ENCODE results near the gene ZMAT5.

ZMAT5 gene

DNA sequence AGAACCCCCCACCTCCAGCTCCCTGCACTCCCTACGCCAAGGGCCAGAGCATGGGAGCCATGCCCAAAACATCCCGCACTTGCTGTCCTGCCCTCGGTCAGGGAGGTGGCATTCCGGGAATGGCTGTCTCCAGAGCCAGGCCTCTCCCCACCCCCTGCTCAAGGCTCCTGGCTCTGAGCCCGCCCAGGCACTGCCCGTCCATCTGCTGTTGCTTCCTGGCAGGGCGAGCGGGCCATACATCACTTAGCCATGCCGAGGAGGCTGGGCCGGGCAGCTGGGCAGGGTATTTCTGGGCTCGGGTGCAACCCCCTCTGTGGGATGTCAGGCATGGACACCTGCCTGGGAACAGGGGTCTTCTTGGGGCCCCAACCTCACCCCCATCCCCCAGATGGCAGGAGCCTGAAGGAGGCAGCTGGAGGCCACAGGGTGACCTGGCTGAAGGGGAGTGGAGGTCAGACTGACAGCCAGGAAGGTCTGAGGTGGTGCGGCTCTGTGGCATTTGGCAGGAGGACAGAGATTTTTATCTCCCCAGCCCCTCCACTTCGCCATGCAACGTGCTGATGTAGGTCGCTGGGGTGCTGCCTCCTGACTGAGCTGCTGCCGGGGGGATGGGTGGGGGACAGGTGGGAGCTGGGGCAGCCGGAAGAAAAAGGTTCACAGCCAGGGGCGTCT, 55.7 kb downstream of the ZMAT5 start:
- TF ChIP-seq, protein P1, sequence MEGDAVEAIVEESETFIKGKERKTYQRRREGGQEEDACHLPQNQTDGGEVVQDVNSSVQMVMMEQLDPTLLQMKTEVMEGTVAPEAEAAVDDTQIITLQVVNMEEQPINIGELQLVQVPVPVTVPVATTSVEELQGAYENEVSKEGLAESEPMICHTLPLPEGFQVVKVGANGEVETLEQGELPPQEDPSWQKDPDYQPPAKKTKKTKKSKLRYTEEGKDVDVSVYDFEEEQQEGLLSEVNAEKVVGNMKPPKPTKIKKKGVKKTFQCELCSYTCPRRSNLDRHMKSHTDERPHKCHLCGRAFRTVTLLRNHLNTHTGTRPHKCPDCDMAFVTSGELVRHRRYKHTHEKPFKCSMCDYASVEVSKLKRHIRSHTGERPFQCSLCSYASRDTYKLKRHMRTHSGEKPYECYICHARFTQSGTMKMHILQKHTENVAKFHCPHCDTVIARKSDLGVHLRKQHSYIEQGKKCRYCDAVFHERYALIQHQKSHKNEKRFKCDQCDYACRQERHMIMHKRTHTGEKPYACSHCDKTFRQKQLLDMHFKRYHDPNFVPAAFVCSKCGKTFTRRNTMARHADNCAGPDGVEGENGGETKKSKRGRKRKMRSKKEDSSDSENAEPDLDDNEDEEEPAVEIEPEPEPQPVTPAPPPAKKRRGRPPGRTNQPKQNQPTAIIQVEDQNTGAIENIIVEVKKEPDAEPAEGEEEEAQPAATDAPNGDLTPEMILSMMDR (conservative IDR thresholded peaks at IDR 0.05; ENCODE audit: low read depth, low read length) = no peak
- no peak for DNase-seq (ENCODE audit: low read depth)
- H3K4me3 ChIP-seq (ENCODE audit: low read depth, low read length) = no peak overlapping the region

- no peak for DNase-seq (ENCODE audit: low read depth)
- TF ChIP-seq, protein P1 (conservative IDR thresholded peaks at IDR 0.05; ENCODE audit: low read depth, low read length) = no peak
- no peak overlapping the region for H3K4me3 ChIP-seq (ENCODE audit: low read depth, low read length)
Observed at GRCh38 chr22:29710193-29710592, 56.6 kb downstream of the ZMAT5 start.

GRCh38 chr22:29707471-29707870, 59.3 kb downstream of the ZMAT5 start:
- no peak overlapping the region for H3K4me3 ChIP-seq (ENCODE audit: low read depth, low read length)
- TF ChIP-seq, protein P1 (conservative IDR thresholded peaks at IDR 0.05; ENCODE audit: low read depth, low read length) = no peak
- no peak for DNase-seq (ENCODE audit: low read depth)

- no peak overlapping the region for H3K4me3 ChIP-seq (ENCODE audit: low read depth, low read length)
- TF ChIP-seq, protein P1 (conservative IDR thresholded peaks at IDR 0.05; ENCODE audit: low read depth, low read length) = no peak
- no peak for DNase-seq (ENCODE audit: low read depth)
Observed at GRCh38 chr22:29707010-29707409, 59.8 kb downstream of the ZMAT5 start.

- TF ChIP-seq, protein P1 (conservative IDR thresholded peaks at IDR 0.05; ENCODE audit: low read depth, low read length) = no peak
- no peak for DNase-seq (ENCODE audit: low read depth)
- no peak overlapping the region for H3K4me3 ChIP-seq (ENCODE audit: low read depth, low read length)
Observed at GRCh38 chr22:29706486-29706885, 60.3 kb downstream of the ZMAT5 start.

GRCh38 chr22:29705651-29706050, 61.2 kb downstream of the ZMAT5 start:
- TF ChIP-seq, protein P1 (conservative IDR thresholded peaks at IDR 0.05; ENCODE audit: low read depth, low read length) = no peak
- no peak for DNase-seq (ENCODE audit: low read depth)
- no peak overlapping the region for H3K4me3 ChIP-seq (ENCODE audit: low read depth, low read length)
